Measurements from ENCODE around the gene ASTN2. TPM values are rescaled to one million over a fixed set of nuclear protein-coding genes. Genes with fewer than 3 reads are reported as not detected.

The ASTN2 gene
- total RNA-seq, 1 donor from 2014 or later, result 7.3 TPM

DNA sequence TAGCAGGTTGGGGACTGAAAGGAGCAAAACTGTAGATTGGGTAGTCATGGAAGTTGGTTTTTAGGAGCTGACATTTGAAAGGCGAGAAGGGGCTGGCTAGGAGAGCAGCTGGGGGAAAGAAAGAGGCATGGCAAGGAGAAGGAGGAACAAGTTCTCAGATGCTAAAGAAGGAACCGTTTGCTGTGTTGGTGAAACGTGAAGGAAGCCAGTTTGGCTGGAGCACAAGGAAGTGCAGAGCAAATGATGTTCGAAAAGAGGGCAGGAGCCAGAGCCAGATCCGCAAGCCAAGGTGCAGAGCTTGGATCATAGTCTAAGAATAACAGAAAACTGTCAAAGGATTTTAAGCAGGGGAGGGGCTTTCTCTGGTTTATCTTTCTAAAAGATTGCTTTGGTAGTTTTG is 276.6 kb downstream of the ASTN2 start:
- Histone ChIP-seq H3K9ac (ENCODE audit: low read depth in 1 of 3, low read length in 3 of 3) (no peak overlapping the region), H3K36me3 (ENCODE audit: control insufficient read depth in 3 of 3, insufficient read depth in 3 of 3, low read length in 3 of 3) (no peaks in the 10 kb centered on the region), H3K27ac (ENCODE audit: low read depth, low read length) (no peak overlapping the region)

DNA sequence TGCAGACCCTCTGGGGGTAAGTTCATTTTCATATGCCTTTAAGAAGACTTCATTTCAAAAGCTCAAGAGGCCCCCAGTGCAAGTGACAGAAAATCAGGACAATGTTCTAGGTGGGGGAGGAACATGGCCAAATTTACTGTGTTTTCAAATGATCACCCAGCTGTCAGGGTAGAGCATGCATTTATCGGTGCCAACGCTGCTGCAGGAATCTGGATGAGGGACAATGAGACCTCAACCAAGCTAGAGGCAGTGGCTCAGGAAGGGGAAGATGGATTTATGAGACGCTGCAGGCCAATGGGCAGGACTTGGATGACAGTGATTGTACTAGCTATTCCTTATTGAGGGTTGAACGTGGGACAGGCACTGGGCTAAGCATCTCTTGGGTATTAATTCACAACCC is 278.4 kb downstream of the ASTN2 start:
- Histone ChIP-seq H3K27ac (ENCODE audit: low read depth, low read length) (no peak overlapping the region), H3K9ac (ENCODE audit: low read depth in 1 of 3, low read length in 3 of 3) (no peak overlapping the region), H3K9me3 (ENCODE audit: control insufficient read depth in 3 of 3, low read length in 3 of 3) (no peaks in the 10 kb centered on the region), H3K27me3 (ENCODE audit: control insufficient read depth in 3 of 3, insufficient read depth in 3 of 3, low read length in 3 of 3) (no peaks in the 10 kb centered on the region), H3K4me1 (ENCODE audit: control insufficient read depth in 3 of 3, insufficient read depth in 3 of 3, low read length in 3 of 3) (peaks cover 0 to 11% (median 0%) of the 10 kb centered on the region in 3 donors), H3K36me3 (ENCODE audit: control insufficient read depth in 3 of 3, insufficient read depth in 3 of 3, low read length in 3 of 3) (no peaks in the 10 kb centered on the region), H3K4me3 (ENCODE audit: low read length in 3 of 3) (no peak overlapping the region)

More for the DNA sequence above, 276.6 kb downstream of the ASTN2 start:
- Histone ChIP-seq H3K4me1 (ENCODE audit: control insufficient read depth in 3 of 3, insufficient read depth in 3 of 3, low read length in 3 of 3) (peaks cover 0 to 11% (median 0%) of the 10 kb centered on the region in 3 donors), H3K9me3 (ENCODE audit: control insufficient read depth in 3 of 3, low read length in 3 of 3) (no peaks in the 10 kb centered on the region), H3K4me3 (ENCODE audit: low read length in 3 of 3) (no peak overlapping the region), H3K27me3 (ENCODE audit: control insufficient read depth in 3 of 3, insufficient read depth in 3 of 3, low read length in 3 of 3) (no peaks in the 10 kb centered on the region)

DNA sequence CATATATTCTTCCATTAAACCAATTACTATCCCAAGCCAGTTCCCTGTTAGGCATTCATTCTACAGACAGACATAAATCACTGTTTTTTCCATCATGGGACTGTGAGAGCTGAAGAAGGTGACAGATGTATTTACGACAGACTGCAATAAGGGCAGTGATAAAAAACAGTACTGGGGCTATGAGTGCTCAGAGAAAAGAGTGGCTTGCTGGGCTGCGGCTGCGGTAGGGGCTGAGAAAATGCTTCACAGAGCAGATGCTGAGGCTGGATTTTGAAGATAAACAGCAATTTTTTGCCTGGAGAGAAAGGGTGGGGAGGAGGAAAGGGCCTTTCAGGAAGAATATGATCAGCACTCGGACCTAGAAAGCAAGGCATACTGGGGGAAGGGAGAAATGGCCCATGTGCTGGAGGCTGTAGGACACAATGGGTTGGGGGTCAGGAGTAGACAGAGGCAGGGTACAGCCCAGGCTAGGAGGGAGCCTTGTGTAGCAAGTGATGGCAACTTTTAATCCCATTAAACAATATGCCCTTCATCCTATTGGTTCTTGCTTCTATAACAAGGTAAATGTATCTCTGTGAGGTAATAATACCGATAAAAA is 279.3 kb downstream of the ASTN2 start:
- Histone ChIP-seq H3K4me3 (ENCODE audit: low read length in 3 of 3) (no peak overlapping the region), H3K9ac (ENCODE audit: low read depth in 1 of 3, low read length in 3 of 3) (no peak overlapping the region), H3K9me3 (ENCODE audit: control insufficient read depth in 3 of 3, low read length in 3 of 3) (no peaks in the 10 kb centered on the region), H3K4me1 (ENCODE audit: control insufficient read depth in 3 of 3, insufficient read depth in 3 of 3, low read length in 3 of 3) (peaks cover 0 to 11% (median 0%) of the 10 kb centered on the region in 3 donors), H3K27me3 (ENCODE audit: control insufficient read depth in 3 of 3, insufficient read depth in 3 of 3, low read length in 3 of 3) (no peaks in the 10 kb centered on the region), H3K27ac (ENCODE audit: low read depth, low read length) (no peak overlapping the region), H3K36me3 (ENCODE audit: control insufficient read depth in 3 of 3, insufficient read depth in 3 of 3, low read length in 3 of 3) (no peaks in the 10 kb centered on the region)

DNA sequence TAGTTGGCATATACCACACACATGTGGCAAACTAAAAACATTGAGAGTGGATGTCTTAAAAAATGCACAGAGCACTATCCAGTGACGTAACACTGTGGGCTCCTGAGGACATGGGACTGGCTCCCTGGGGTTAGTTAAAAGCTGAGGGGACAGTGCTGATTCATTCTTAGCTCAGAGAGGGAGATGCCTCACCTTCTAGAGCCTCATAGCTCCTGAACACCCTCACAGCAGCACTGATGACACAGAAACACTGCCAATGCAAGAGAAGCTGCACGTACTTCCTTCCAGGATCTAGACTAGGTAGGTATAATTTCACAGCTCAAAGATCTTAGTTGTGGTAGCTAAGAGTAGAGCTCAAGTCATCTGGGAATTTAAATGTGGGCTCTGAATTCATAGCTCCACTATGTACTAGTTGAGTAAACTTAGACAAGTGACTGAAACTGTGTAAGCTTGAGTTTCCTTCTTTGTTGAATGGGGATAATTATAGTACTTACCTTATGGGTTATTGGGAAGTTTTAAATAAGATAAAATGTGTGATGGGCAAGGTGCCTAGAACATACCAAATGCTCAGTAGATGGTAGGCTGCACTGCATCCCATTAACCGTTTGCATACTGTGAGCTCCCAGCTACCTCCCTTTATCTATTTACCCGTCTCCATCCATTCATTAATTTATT is 279.9 kb downstream of the ASTN2 start:
- Histone ChIP-seq H3K9ac (ENCODE audit: low read depth in 1 of 3, low read length in 3 of 3) (no peak overlapping the region), H3K9me3 (ENCODE audit: control insufficient read depth in 3 of 3, low read length in 3 of 3) (no peaks in the 10 kb centered on the region), H3K27ac (ENCODE audit: low read depth, low read length) (no peak overlapping the region), H3K27me3 (ENCODE audit: control insufficient read depth in 3 of 3, insufficient read depth in 3 of 3, low read length in 3 of 3) (no peaks in the 10 kb centered on the region), H3K4me1 (ENCODE audit: control insufficient read depth in 3 of 3, insufficient read depth in 3 of 3, low read length in 3 of 3) (peaks cover 0 to 11% (median 0%) of the 10 kb centered on the region in 3 donors), H3K4me3 (ENCODE audit: low read length in 3 of 3) (no peak overlapping the region), H3K36me3 (ENCODE audit: control insufficient read depth in 3 of 3, insufficient read depth in 3 of 3, low read length in 3 of 3) (no peaks in the 10 kb centered on the region)

DNA sequence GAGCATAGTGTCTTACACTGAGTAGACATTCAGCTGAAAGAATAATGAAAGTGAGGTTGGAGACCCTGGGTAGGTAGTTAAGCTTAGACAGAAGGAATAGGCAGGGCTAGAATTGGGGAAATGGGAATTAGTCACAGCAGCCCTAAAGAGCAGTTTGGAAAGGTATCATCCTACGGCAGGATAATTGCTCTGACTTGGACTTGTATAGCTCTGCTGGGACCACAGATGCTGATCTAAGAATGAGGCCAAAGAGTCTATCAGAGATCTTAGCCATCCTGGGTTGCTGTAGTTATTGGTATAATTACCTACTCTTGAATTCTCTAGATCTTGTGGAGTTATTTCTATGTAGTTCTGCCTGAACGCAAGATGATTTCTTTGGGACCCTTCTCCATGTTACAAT is 288.0 kb downstream of the ASTN2 start:
- Histone ChIP-seq H3K9ac (ENCODE audit: low read depth in 1 of 3, low read length in 3 of 3) (no peak overlapping the region), H3K36me3 (ENCODE audit: control insufficient read depth in 3 of 3, insufficient read depth in 3 of 3, low read length in 3 of 3) (no peaks in the 10 kb centered on the region), H3K4me3 (ENCODE audit: low read length in 3 of 3) (no peak overlapping the region), H3K27ac (ENCODE audit: low read depth, low read length) (no peak overlapping the region), H3K9me3 (ENCODE audit: control insufficient read depth in 3 of 3, low read length in 3 of 3) (no peaks in the 10 kb centered on the region), H3K27me3 (ENCODE audit: control insufficient read depth in 3 of 3, insufficient read depth in 3 of 3, low read length in 3 of 3) (no peaks in the 10 kb centered on the region), H3K4me1 (ENCODE audit: control insufficient read depth in 3 of 3, insufficient read depth in 3 of 3, low read length in 3 of 3) (no peaks in the 10 kb centered on the region)

DNA sequence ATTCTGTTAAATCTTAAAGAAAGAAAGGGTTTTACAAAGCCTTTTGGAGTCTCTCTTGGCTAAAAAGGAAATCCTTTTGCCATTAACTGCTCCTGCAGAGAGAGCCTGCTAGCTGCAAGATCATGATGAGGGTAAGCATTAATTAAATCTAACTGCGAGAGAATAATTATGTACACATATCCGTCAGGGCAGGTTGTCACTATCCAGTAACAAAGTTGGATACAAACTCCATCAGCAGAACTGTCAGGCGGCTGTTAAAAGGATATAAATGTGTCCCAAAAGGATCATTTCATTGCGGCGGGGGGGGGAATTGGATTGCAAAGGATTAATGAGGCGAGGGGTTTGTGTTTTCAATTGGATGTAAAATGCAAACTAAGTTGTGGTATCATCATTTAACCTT is 289.3 kb downstream of the ASTN2 start:
- H3K9ac ChIP-seq (ENCODE audit: low read depth in 1 of 3, low read length in 3 of 3), result no peak overlapping the region
- no peak overlapping the region for H3K4me3 ChIP-seq (ENCODE audit: low read length in 3 of 3)
- H3K27me3 ChIP-seq (ENCODE audit: control insufficient read depth in 3 of 3, insufficient read depth in 3 of 3, low read length in 3 of 3), result no peaks in the 10 kb centered on the region
- H3K4me1 ChIP-seq (ENCODE audit: control insufficient read depth in 3 of 3, insufficient read depth in 3 of 3, low read length in 3 of 3), result no peaks in the 10 kb centered on the region
- H3K36me3 ChIP-seq (ENCODE audit: control insufficient read depth in 3 of 3, insufficient read depth in 3 of 3, low read length in 3 of 3), result no peaks in the 10 kb centered on the region
- no peaks in the 10 kb centered on the region for H3K9me3 ChIP-seq (ENCODE audit: control insufficient read depth in 3 of 3, low read length in 3 of 3)
- no peak overlapping the region for H3K27ac ChIP-seq (ENCODE audit: low read depth, low read length)

DNA sequence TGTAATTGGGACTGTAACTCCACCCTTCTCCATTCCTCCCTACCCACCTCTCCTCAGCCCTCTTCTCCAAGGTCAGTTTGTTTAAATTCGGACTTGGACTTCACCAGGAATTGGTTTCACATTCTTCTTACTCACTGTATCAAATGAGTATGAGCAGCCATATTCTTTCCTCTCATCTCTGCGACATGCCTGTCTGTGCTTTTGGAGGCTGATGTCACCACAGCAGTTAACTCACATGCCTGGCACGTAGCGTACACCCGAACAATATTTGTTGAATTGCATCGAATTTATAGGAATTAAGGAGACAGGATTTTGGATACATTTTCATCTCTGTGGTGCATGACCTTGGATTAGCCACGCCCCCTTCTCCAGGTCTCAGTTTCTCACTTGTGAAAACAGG is 291.1 kb downstream of the ASTN2 start:
- H3K27me3 ChIP-seq (ENCODE audit: control insufficient read depth in 3 of 3, insufficient read depth in 3 of 3, low read length in 3 of 3), result no peaks in the 10 kb centered on the region
- no peaks in the 10 kb centered on the region for H3K36me3 ChIP-seq (ENCODE audit: control insufficient read depth in 3 of 3, insufficient read depth in 3 of 3, low read length in 3 of 3)

DNA sequence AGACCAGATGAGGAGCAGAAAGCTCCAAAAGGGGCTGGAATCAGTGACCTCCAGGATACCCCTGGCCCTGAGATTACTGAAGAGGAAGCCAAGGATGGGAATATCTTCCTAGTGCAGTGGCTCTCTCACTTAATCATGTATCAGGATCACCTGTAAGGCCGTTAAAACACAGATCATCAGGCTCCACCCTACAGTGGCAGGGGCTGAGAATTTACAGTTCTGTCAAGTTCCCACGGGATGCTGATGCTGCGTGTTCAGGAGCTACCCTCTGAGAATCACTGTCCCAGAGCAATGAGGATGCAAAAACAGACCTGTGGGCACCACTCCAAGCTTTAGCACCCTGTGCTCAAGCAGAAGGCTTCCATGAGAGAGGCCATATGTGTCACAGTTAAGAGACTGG is 291.9 kb downstream of the ASTN2 start:
- Histone ChIP-seq H3K27me3 (ENCODE audit: control insufficient read depth in 3 of 3, insufficient read depth in 3 of 3, low read length in 3 of 3) (no peaks in the 10 kb centered on the region), H3K4me3 (ENCODE audit: low read length in 3 of 3) (no peak overlapping the region), H3K4me1 (ENCODE audit: control insufficient read depth in 3 of 3, insufficient read depth in 3 of 3, low read length in 3 of 3) (no peaks in the 10 kb centered on the region), H3K9me3 (ENCODE audit: control insufficient read depth in 3 of 3, low read length in 3 of 3) (no peaks in the 10 kb centered on the region), H3K27ac (ENCODE audit: low read depth, low read length) (no peak overlapping the region), H3K36me3 (ENCODE audit: control insufficient read depth in 3 of 3, insufficient read depth in 3 of 3, low read length in 3 of 3) (no peaks in the 10 kb centered on the region), H3K9ac (ENCODE audit: low read depth in 1 of 3, low read length in 3 of 3) (no peak overlapping the region)

More for the DNA sequence above, 291.1 kb downstream of the ASTN2 start:
- Histone ChIP-seq H3K4me1 (ENCODE audit: control insufficient read depth in 3 of 3, insufficient read depth in 3 of 3, low read length in 3 of 3) (no peaks in the 10 kb centered on the region), H3K27ac (ENCODE audit: low read depth, low read length) (no peak overlapping the region), H3K9me3 (ENCODE audit: control insufficient read depth in 3 of 3, low read length in 3 of 3) (no peaks in the 10 kb centered on the region), H3K9ac (ENCODE audit: low read depth in 1 of 3, low read length in 3 of 3) (no peak overlapping the region), H3K4me3 (ENCODE audit: low read length in 3 of 3) (no peak overlapping the region)

DNA sequence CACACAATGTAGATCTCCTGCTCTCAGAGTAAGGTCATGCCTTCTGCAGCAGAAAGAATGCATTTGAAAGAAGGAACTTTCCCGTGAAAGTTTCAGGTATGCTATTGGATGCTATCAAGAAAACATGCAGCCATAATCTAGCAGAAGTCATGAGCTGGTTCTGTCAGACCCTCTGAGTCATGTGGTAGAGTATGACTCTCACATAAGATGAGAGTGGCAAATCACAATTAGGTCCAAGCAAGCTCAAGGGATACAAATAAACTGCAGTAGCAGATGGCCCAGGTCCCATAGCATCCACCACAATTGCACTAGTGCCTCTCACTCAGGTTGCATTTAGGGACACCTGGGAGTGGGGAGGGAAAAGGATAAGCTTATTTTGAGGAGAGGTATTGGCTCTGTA is 292.8 kb downstream of the ASTN2 start:
- H3K9me3 ChIP-seq (ENCODE audit: control insufficient read depth in 3 of 3, low read length in 3 of 3), result no peaks in the 10 kb centered on the region
- no peak overlapping the region for H3K4me3 ChIP-seq (ENCODE audit: low read length in 3 of 3)
- no peaks in the 10 kb centered on the region for H3K4me1 ChIP-seq (ENCODE audit: control insufficient read depth in 3 of 3, insufficient read depth in 3 of 3, low read length in 3 of 3)
- no peaks in the 10 kb centered on the region for H3K36me3 ChIP-seq (ENCODE audit: control insufficient read depth in 3 of 3, insufficient read depth in 3 of 3, low read length in 3 of 3)
- H3K9ac ChIP-seq (ENCODE audit: low read depth in 1 of 3, low read length in 3 of 3), result no peak overlapping the region
- H3K27me3 ChIP-seq (ENCODE audit: control insufficient read depth in 3 of 3, insufficient read depth in 3 of 3, low read length in 3 of 3), result no peaks in the 10 kb centered on the region
- H3K27ac ChIP-seq (ENCODE audit: low read depth, low read length), result no peak overlapping the region

DNA sequence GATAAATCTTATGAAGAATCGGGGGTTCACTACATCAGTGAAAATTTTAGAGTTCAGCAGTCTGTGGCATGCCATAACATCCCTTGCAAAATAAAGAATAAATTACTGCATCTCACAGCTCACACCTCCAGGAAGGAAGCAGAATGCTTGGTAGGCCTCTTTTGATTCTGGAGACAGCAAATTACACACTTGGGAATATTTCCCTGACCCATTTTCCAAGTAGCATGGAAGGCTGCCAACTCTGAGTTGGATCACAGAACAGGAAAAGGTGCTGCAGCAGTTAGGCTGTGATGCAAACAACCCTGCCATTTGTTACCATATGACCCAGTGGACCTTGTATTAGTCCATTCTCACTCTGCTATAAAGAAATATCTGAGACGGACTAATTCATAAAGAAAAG is 293.5 kb downstream of the ASTN2 start:
- H3K4me1 ChIP-seq (ENCODE audit: control insufficient read depth in 3 of 3, insufficient read depth in 3 of 3, low read length in 3 of 3), result no peaks in the 10 kb centered on the region
- H3K9ac ChIP-seq (ENCODE audit: low read depth in 1 of 3, low read length in 3 of 3), result no peak overlapping the region
- H3K9me3 ChIP-seq (ENCODE audit: control insufficient read depth in 3 of 3, low read length in 3 of 3), result no peaks in the 10 kb centered on the region

More for the DNA sequence above, 293.5 kb downstream of the ASTN2 start:
- no peak overlapping the region for H3K27ac ChIP-seq (ENCODE audit: low read depth, low read length)
- no peaks in the 10 kb centered on the region for H3K36me3 ChIP-seq (ENCODE audit: control insufficient read depth in 3 of 3, insufficient read depth in 3 of 3, low read length in 3 of 3)
- no peaks in the 10 kb centered on the region for H3K27me3 ChIP-seq (ENCODE audit: control insufficient read depth in 3 of 3, insufficient read depth in 3 of 3, low read length in 3 of 3)
- H3K4me3 ChIP-seq (ENCODE audit: low read length in 3 of 3), result no peak overlapping the region

Measured in skeletal muscle tissue (tissue), 4 donors.